ENCODE data around the gene UBC. TPM values are rescaled to one million over a fixed set of nuclear protein-coding genes. Genes with fewer than 3 reads are reported as not detected.
"Not testable (repeated sequence)": the region's sequence is repeated elsewhere in the genome, so short reads cannot be mapped to it uniquely, and the experiment has no call there.

Gene UBC
- total RNA-seq, 2 donors from 2014 or later = 637 to 675 TPM

DNA sequence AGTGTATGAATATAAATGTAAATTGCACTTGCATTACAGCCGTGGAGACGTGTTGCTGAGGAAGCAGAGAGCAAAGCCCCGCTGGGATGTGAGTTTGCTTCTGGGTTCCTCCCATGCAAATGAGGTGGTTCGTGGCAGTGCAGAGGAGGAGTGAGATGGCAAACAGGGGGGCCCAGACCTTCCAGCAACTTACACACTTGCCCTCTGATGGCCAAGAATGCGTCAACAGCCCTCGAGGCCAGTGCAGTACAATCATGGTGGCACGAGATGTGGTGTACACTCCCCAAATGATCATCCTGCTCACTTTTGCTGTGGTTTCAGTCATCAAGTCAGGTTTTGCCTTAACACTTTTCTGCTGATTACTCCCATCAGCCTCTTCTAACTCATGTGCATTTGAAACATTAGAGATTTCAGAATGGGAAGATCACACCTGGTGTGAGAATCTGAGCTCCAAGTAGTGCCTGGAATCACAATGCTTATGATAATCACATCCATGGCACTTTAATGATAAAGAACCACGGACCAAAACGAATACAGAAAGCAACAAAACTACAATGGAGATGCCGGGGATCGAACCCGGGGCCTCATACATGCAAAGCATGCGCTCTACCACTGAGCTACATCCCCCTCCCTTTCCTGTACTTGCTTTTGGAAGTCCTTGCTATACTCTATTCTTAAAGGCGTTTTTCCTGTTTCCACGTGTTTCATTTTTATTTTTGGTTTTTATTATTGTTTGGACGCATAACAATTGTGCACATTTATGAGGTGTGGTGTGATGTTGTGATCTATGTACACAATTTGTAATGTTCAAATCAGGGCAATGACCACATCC is 7.0 kb upstream of the UBC start:
- no peak for ATAC-seq
- intact Hi-C loops (cut with DNase I) = no loop called here
- peaks cover 30% of the 10 kb centered on the region for H3K4me1 ChIP-seq
- no peaks in the 10 kb centered on the region for H3K36me3 ChIP-seq (replicated peaks in 1 of 2; ENCODE audit: insufficient read depth in 1 of 2, low read depth in 2 of 2)
- 15 to 22% methylated on average over 16 of the region's 16 CpGs for WGBS, 2 donors
- H3K27me3 ChIP-seq = no peaks in the 10 kb centered on the region
- H3K27ac ChIP-seq = peak overlapping the region; percentile 4 to 96 (median 48)
- no peak overlapping the region for H3K4me3 ChIP-seq
- TF ChIP-seq POLR2A (IDR thresholded peaks at IDR 0.05) = no peak
- peak in 1 of 7 experiments; percentile 2 for TF ChIP-seq CTCF (IDR thresholded peaks at IDR 0.05)
- no peaks in the 10 kb centered on the region for H3K9me3 ChIP-seq
- peak; percentile 67 to 76 (median 71) for DNase-seq

DNA sequence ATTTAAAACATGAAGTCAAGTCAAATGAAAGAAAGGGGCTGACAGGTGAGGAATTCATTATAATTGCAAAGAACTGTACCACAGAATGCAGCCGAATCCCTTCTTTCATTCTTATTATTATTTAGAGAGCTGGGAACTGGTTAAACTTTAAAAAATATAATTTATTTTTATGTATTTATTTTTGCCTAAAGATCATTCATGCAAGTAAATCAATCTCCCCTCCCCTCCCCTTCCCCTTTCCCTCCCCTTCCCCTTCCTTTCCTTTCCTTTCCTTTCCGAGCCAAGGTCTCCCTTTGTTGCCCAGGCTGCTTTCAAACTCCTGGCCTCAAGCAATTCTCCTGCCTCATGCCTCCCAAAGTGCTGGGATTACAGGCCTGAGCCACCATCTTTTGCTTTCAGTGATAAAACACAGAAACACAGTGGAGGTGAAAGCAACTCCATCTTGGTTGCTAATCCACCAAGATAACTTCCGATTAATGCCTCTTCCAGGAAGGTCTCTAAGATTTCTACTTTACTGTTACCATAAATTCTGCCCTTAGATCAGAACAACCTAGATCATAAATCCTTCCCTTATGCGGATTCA is 6.0 kb upstream of the UBC start:
- Histone ChIP-seq H3K9me3 (no peaks in the 10 kb centered on the region), H3K27me3 (no peaks in the 10 kb centered on the region), H3K4me3 (no peak overlapping the region), H3K4me1 (peaks cover 40% of the 10 kb centered on the region), H3K27ac (peak overlapping the region in 3 of 4 donors; percentile 4 to 96 (median 53)), H3K36me3 (replicated peaks in 1 of 2; ENCODE audit: insufficient read depth in 1 of 2, low read depth in 2 of 2) (no peaks in the 10 kb centered on the region)
- 80 to 85% methylated on average over 4 of the region's 4 CpGs for WGBS, 2 donors
- ATAC-seq (no peak), DNase-seq (no peak)
- intact Hi-C loops (cut with DNase I) = no loop called here
- TF ChIP-seq CTCF (IDR thresholded peaks at IDR 0.05) (no peak), POLR2A (IDR thresholded peaks at IDR 0.05) (no peak)

DNA sequence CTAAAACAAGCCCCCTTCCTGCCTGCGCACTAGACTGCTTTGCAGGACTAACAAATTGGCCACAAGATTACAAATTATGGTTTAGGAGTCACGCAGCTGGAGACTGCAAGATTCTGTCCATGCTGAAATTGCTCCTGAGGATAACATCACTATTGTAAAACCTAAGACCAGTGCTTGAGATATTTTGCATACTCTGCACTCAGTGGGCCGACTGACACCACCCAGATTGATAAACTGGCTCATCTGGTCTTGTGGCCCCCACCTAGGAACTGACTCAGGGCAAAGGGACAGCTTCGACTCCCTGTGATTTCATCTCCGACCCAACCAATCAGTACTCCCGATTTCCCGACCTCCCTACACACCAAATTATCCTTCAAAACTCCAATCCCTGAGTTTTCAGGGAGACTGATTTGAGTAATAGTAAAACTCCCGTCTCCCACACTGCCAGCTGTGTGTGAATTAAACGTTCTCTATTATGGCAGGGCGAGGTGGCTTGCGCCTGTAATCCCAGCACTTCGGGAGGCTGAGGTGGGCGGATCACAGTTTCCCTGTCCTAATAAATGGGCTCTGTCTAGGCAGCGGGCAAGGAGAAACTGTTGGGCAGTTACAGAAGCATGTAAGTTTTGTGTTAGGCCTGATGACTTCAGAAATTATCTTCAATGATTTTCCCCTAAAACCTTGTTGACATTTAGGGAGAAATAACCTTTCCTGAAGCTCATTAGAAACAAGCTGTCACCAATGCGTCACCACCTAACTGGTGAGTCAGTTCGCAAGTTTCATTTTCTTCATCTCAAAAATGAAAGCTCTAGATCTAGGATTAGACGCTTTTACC is 5.3 kb upstream of the UBC start:
- ATAC-seq (no peak), DNase-seq (no peak)
- H3K27me3 ChIP-seq = no peaks in the 10 kb centered on the region
- WGBS, 2 donors = 68 to 69% methylated on average over 17 of the region's 17 CpGs
- H3K9me3 ChIP-seq = no peaks in the 10 kb centered on the region
- peak overlapping the region; percentile 28 to 99 (median 64) for H3K27ac ChIP-seq
- H3K36me3 ChIP-seq (replicated peaks in 1 of 2; ENCODE audit: insufficient read depth in 1 of 2, low read depth in 2 of 2) = no peaks in the 10 kb centered on the region
- H3K4me1 ChIP-seq = peaks cover 44% of the 10 kb centered on the region
- no peak overlapping the region for H3K4me3 ChIP-seq
- intact Hi-C loops (cut with DNase I) = no loop called here
- TF ChIP-seq POLR2A (IDR thresholded peaks at IDR 0.05) = no peak
- TF ChIP-seq CTCF (IDR thresholded peaks at IDR 0.05) = no peak

- Histone ChIP-seq H3K4me1 (peaks cover 44% of the 10 kb centered on the region), H3K27ac (peak overlapping the region; percentile 96 to 100 (median 99))
- H3K4me3 ChIP-seq; DNase-seq; ATAC-seq; H3K27me3 ChIP-seq; intact Hi-C loops (cut with DNase I); H3K36me3 ChIP-seq (replicated peaks in 1 of 2; ENCODE audit: insufficient read depth in 1 of 2, low read depth in 2 of 2); H3K9me3 ChIP-seq: not testable (repeated sequence)
- 79 to 84% methylated on average over 3 of the region's 3 CpGs for WGBS, 2 donors
Observed at GRCh38 chr12:124918622-124918988, 4.2 kb upstream of the UBC start.

All from body of pancreas (tissue), 4 donors.